ENCODE data around the gene PLPP1.

The PLPP1 gene

DNA sequence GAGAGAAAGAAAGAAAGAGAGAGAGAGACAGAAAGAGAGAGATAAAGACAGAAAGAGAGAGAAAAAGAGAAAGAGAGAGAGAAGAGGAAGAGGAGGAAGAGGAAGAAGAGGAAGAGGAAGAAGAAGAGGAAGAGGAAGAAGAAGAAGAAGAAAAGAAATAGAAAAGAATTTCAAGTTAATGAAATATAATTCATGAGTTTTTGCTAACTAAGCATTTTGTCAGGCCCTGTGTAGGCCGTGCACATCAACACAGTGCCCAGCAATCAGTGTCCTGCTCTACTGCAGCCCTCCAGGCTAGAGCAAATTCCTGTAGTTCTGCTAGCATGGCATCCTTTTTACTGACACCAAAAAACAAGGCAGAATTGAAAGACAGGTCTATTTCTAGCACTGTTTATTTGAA lies 62.1 kb downstream of the PLPP1 start:
- DNase-seq (ENCODE audit: low read depth in 2 of 2) = no peak
- no peak for TF ChIP-seq CTCF (IDR thresholded peaks at IDR 0.05; ENCODE audit: low read depth, low read length)
- H3K4me3 ChIP-seq (replicated peaks in 1 of 2; ENCODE audit: low read depth in 2 of 2, low read length in 2 of 2) = no peak overlapping the region

DNA sequence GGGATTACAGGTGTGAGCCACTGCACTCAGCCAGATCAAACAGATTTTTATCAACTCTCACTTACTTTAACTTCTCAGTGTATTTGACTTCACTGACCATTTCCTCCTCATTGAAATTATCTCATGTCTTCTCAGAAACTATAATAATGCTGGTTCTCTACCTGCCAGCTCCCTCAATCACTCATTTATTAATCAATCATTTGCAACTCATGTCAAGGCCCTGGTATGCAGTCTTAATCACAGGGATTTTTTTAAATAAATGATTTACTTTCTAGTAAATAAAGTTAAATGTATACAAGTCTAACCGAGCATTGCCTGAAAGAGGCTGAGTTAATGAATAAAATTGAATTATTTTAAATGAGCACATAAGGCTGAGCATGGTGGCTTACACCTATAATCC lies 63.3 kb downstream of the PLPP1 start:
- no peak overlapping the region for H3K4me3 ChIP-seq (replicated peaks in 1 of 2; ENCODE audit: low read depth in 2 of 2, low read length in 2 of 2)
- no peak for DNase-seq (ENCODE audit: low read depth in 2 of 2)
- no peak for TF ChIP-seq CTCF (IDR thresholded peaks at IDR 0.05; ENCODE audit: low read depth, low read length)

- H3K4me3 ChIP-seq (replicated peaks in 1 of 2; ENCODE audit: low read depth in 2 of 2, low read length in 2 of 2) = no peak overlapping the region
- no peak for TF ChIP-seq CTCF (IDR thresholded peaks at IDR 0.05; ENCODE audit: low read depth, low read length)
- no peak for DNase-seq (ENCODE audit: low read depth in 2 of 2)
Observed at GRCh38 chr5:55470282-55470681, 64.5 kb downstream of the PLPP1 start.

DNA sequence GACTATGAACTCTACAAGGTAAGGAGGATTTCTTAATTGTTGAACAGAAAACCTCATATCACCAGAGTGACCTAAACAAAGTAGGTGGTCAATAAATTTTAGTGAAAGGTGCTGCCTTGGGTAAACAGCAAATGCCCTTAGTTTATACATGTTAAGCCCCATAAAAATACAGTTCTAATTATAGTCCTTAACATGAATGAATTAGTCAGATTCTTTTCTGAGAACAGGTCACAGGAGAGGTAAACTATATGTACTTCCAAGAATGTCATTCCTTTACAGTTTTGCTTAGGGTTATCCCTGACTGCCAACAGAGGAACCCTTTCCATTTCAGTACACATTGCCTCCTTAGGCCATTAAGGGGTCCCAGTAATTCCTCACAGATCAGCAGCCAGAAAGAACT lies 64.9 kb downstream of the PLPP1 start:
- TF ChIP-seq CTCF (IDR thresholded peaks at IDR 0.05; ENCODE audit: low read depth, low read length) = no peak
- H3K4me3 ChIP-seq (replicated peaks in 1 of 2; ENCODE audit: low read depth in 2 of 2, low read length in 2 of 2) = no peak overlapping the region
- DNase-seq (ENCODE audit: low read depth in 2 of 2) = no peak

GRCh38 chr5:55467862-55468551 lies 66.8 kb downstream of the PLPP1 start:
- DNase-seq (ENCODE audit: low read depth in 2 of 2) = no peak
- no peak for TF ChIP-seq CTCF (IDR thresholded peaks at IDR 0.05; ENCODE audit: low read depth, low read length)
- H3K4me3 ChIP-seq (replicated peaks in 1 of 2; ENCODE audit: low read depth in 2 of 2, low read length in 2 of 2) = no peak overlapping the region

- no peak for TF ChIP-seq CTCF (IDR thresholded peaks at IDR 0.05; ENCODE audit: low read depth, low read length)
- DNase-seq (ENCODE audit: low read depth in 2 of 2) = no peak
- H3K4me3 ChIP-seq (replicated peaks in 1 of 2; ENCODE audit: low read depth in 2 of 2, low read length in 2 of 2) = no peak overlapping the region
Observed at GRCh38 chr5:55463613-55464012, 71.2 kb downstream of the PLPP1 start.

- TF ChIP-seq CTCF (IDR thresholded peaks at IDR 0.05; ENCODE audit: low read depth, low read length) = no peak
- H3K4me3 ChIP-seq (replicated peaks in 1 of 2; ENCODE audit: low read depth in 2 of 2, low read length in 2 of 2) = no peak overlapping the region
- DNase-seq (ENCODE audit: low read depth in 2 of 2) = no peak
Observed at GRCh38 chr5:55459572-55459971, 75.2 kb downstream of the PLPP1 start.
